Panc1 (cell line): ENCODE data around the gene TOMM70. TPM values are rescaled to one million over a fixed set of nuclear protein-coding genes. Genes with fewer than 3 reads are reported as not detected.
A peak's percentile ranks its signal among the peaks of the same experiment; 100 is the strongest.

Experiments used
- ATAC-seq: fragments of 200-7000 bp; cut with Tn5 transposase; 2 replicates; pipeline ENCODE4 v1.9.1; 2020; ENCODE audit warnings: mild to moderate bottlenecking, moderate library complexity
- BruUV-seq: library from RNA; stranded (reverse); fragments of 400-500 nt; replicated peaks from 2 replicates; lab custom pipeline; 2021; lab: Mats Ljungman, UMichigan
- CTCF ChIA-PET: fragments of 300-600 bp; sonication (Branson Sonifier 250); formaldehyde crosslinking; loops from one replicate; lab custom pipeline; 2022; ENCODE audit warnings: antibody characterized with exemption; lab: Charles Lee
- POLR2A ChIA-PET: fragments of 300-600 bp; sonication (Branson Sonifier 250); formaldehyde crosslinking; loops from one replicate; lab custom pipeline; 2022; ENCODE audit warnings: antibody characterized with exemption; lab: Charles Lee
- DNase-seq: peaks from one replicate; pipeline ENCODE4 v3.0.0-alpha.2; 2010; ENCODE audit warnings: low read depth, low spot score
- H3K27ac ChIP-seq: 2 replicates; pipeline ENCODE4 v1.5.1; 2011; ENCODE audit warnings: mild to moderate bottlenecking, low read length, inconsistent platforms
- H3K27me3 ChIP-seq: fragments of 200-500 bp; sonication (Bioruptor generic); 2 replicates; pipeline ENCODE4 v1.6.0; 2014; ENCODE audit warnings: low read length, inconsistent platforms; ENCODE audit not compliant: control insufficient read depth, insufficient read depth
- H3K36me3 ChIP-seq: fragments of 200-500 bp; sonication (Bioruptor generic); 2 replicates; pipeline ENCODE4 v1.5.1; 2014; ENCODE audit warnings: inconsistent platforms, mild to moderate bottlenecking, low read length, moderate library complexity; ENCODE audit not compliant: control insufficient read depth, insufficient read depth
- H3K4me1 ChIP-seq: 2 replicates; pipeline ENCODE4 v1.5.1; 2011; ENCODE audit warnings: inconsistent platforms, mild to moderate bottlenecking, low read length, moderate library complexity; ENCODE audit not compliant: control insufficient read depth, insufficient read depth
- H3K4me3 ChIP-seq, 2 experiments: 2 replicates each; pipeline ENCODE4 v1.5.1; 2011 to 2012; ENCODE audit warnings: low read depth in 2 of 2, low read length in 2 of 2, mild to moderate bottlenecking in 2 of 2, inconsistent platforms in 1 of 2, moderate library complexity in 1 of 2
- H3K9me3 ChIP-seq: fragments of 200-500 bp; sonication (Bioruptor generic); 2 replicates; pipeline ENCODE4 v1.5.1; 2014; ENCODE audit warnings: low read depth, mild to moderate bottlenecking, inconsistent platforms, low read length, moderate library complexity; ENCODE audit not compliant: control insufficient read depth, insufficient read depth
- CTCF ChIP-seq: fragments of 450-650 bp; IDR thresholded peaks from 2 replicates; pipeline ENCODE4 v1.5.1; 2017; ENCODE audit warnings: mild to moderate bottlenecking
- POLR2AphosphoS5 ChIP-seq: IDR thresholded peaks from 2 replicates; pipeline ENCODE4 v1.6.1; 2012; ENCODE audit warnings: mild to moderate bottlenecking, low read depth, low read length, moderate library complexity
- REST ChIP-seq, 2 experiments: IDR thresholded peaks; 2 replicates each; pipeline ENCODE4 v1.6.1; 2011 to 2012; ENCODE audit warnings: low read depth in 2 of 2, control low read depth in 1 of 2, low read length in 1 of 2, mild to moderate bottlenecking in 1 of 2, moderate library complexity in 1 of 2; ENCODE audit not compliant: insufficient read depth in 1 of 2
- SIN3A ChIP-seq: IDR thresholded peaks from 2 replicates; pipeline ENCODE4 v1.6.1; 2012; ENCODE audit warnings: low read depth, mild to moderate bottlenecking, low read length, moderate library complexity, borderline replicate concordance; ENCODE audit not compliant: insufficient read depth
- TCF7L2 ChIP-seq: IDR thresholded peaks from 2 replicates; pipeline ENCODE4 v1.6.1; 2011; ENCODE audit warnings: mild to moderate bottlenecking, low read depth, low read length, inconsistent platforms
- in situ Hi-C: cut with HindIII; loops from 2 replicates; pipeline ENCODE4 v1.10.0; 2016; ENCODE audit warnings: low sequenced_read_pairs, low pct_unique_long_range_greater_than_20kb
- intact Hi-C: fragments of 100-400 bp; cut with micrococcal nuclease; formaldehyde crosslinking; loops from one replicate; pipeline ENCODE4 v1.10.0; 2022; ENCODE audit not compliant: unreplicated experiment
- total RNA-seq: library from RNA; stranded (reverse); gene quantifications from one replicate; pipeline ENCODE4 v1.2.1, GENCODE V29; 2021; ENCODE audit not compliant: unreplicated experiment

TOMM70 gene
- total RNA-seq, 1 experiment from 2014 or later, result 55.7 TPM

GRCh38 chr3:100361897-100362296 is 39.0 kb downstream of the TOMM70 start:
- DNase-seq, result no peak
- TF ChIP-seq REST (IDR thresholded peaks at IDR 0.05; ENCODE audit: insufficient read depth in 1 of 2, low read depth in 2 of 2, low read length in 1 of 2), result no peak
- no peak for TF ChIP-seq SIN3A
- TF ChIP-seq POLR2AphosphoS5, result no peak
- TF ChIP-seq TCF7L2, result no peak
- TF ChIP-seq CTCF, result no peak
- POLR2A ChIA-PET, result no interaction called here
- H3K36me3 ChIP-seq, result peaks cover 24% of the 10 kb centered on the region
- CTCF ChIA-PET, result no interaction called here
- no TSS peak for BruUV-seq
- in situ Hi-C loops, result no loop called here
- no peak overlapping the region for H3K27ac ChIP-seq
- H3K27me3 ChIP-seq, result no peaks in the 10 kb centered on the region
- no peaks in the 10 kb centered on the region for H3K4me1 ChIP-seq
- intact Hi-C loops, result no loop called here
- H3K9me3 ChIP-seq, result no peaks in the 10 kb centered on the region
- H3K4me3 ChIP-seq, result no peak overlapping the region
- no peak for ATAC-seq

GRCh38 chr3:100360757-100361496 is 40.0 kb downstream of the TOMM70 start:
- DNase-seq (no peak), ATAC-seq (no peak)
- no TSS peak for BruUV-seq
- in situ Hi-C loops, result no loop called here
- TF ChIP-seq SIN3A (no peak), POLR2AphosphoS5 (0 out of 2 replicates have a peak, but pooled peaks have one; percentile 20)
- Histone ChIP-seq H3K27me3 (no peaks in the 10 kb centered on the region), H3K9me3 (no peaks in the 10 kb centered on the region), H3K27ac (no peak overlapping the region), H3K4me1 (no peaks in the 10 kb centered on the region), H3K36me3 (peaks cover 24% of the 10 kb centered on the region), H3K4me3 (no peak overlapping the region)
- ChIA-PET POLR2A (no interaction called here), CTCF (no interaction called here)
- intact Hi-C loops, result no loop called here

GRCh38 chr3:100359035-100359434 is 41.9 kb downstream of the TOMM70 start:
- Histone ChIP-seq H3K4me1 (no peaks in the 10 kb centered on the region), H3K27me3 (no peaks in the 10 kb centered on the region), H3K27ac (no peak overlapping the region), H3K4me3 (no peak overlapping the region), H3K9me3 (no peaks in the 10 kb centered on the region), H3K36me3 (peaks cover 22% of the 10 kb centered on the region)
- CTCF ChIA-PET, result no interaction called here
- no peak for ATAC-seq
- BruUV-seq, result no TSS peak
- no peak for TF ChIP-seq CTCF
- no peak for TF ChIP-seq SIN3A
- TF ChIP-seq POLR2AphosphoS5, result no peak
- no peak for TF ChIP-seq TCF7L2
- TF ChIP-seq REST (IDR thresholded peaks at IDR 0.05; ENCODE audit: insufficient read depth in 1 of 2, low read depth in 2 of 2, low read length in 1 of 2), result no peak
- POLR2A ChIA-PET, result interaction anchor here (0.6 kb wide), 1 partner anchor 17 kb away, joined by 6 read pairs; no protein-coding TSS in a partner anchor
- intact Hi-C loops (no loop called here), in situ Hi-C loops (no loop called here)
- DNase-seq, result no peak
